Spleen (tissue), 7 donors: Measurements from ENCODE around the gene FGD6.

Experiments
- CTCF ChIP-seq, 11 experiments: fragments of 200-600 bp in 7 of 11; fragments of 450-650 bp in 4 of 11; sonication (generic) in 4 of 11; IDR thresholded peaks in 8 of 11; conservative IDR thresholded peaks in 3 of 11; 1 replicate in 7 of 11; 2 replicates in 4 of 11; pipeline versions ENCODE4 v1.4.0 to v1.8.0; 2016 to 2021; ENCODE audit warnings: antibody characterized with exemption in 11 of 11, inconsistent platforms in 4 of 11, mild to moderate bottlenecking in 1 of 11
- POLR2A ChIP-seq, 3 donors: fragments of 450-650 bp; IDR thresholded peaks; one replicate each; pipeline ENCODE4 v1.5.1; 2017; ENCODE audit warnings: antibody characterized with exemption in 3 of 3, mild to moderate bottlenecking in 1 of 3
- POLR2AphosphoS5 ChIP-seq, 3 donors: sonication (generic); formaldehyde crosslinking; IDR thresholded peaks; one replicate each; pipeline ENCODE4 v1.5.1; 2017; ENCODE audit warnings: antibody characterized with exemption in 3 of 3
- donor health status: DM: no; HTN: no; CAD: no; lungs with moderate emphysema.
- donor health status: DM: no; HTN: no; CAD: no.
- donor health status: DM: no; HTN: no; CAD: no.

DNA sequence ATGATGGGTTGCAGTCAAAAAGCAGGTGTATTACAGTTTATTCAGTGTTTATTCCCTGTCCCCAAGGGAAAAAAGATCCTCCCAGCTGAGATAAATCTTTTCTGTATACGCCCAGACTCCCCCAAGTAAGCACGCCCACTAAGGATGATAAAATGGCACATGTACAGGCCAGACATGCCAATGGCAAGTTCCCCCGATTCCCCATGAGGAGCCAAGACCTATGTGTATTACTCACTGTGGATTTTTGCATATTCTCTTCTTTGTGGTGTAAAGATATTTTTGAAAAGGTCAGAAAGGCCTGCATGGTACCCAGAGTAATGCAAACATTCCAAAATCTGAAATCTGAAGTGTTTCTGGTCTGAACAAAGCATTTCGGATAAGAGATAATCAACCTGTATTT, 166.0 kb downstream of the FGD6 start:
- TF ChIP-seq POLR2A (IDR thresholded peaks at IDR 0.05) (no peak), POLR2AphosphoS5 (IDR thresholded peaks at IDR 0.05) (no peak), CTCF (IDR thresholded peaks at IDR 0.05 in 8 of 11, conservative IDR thresholded peaks at IDR 0.05 in 3 of 11) (no peak)
